HEK293 (cell line): ENCODE data around the gene TTC39C.

ENCODE experiments used
- CTCF ChIA-PET: fragments of 350-600 bp; formaldehyde crosslinking; extraction: SDS; loops from one replicate; lab custom pipeline; 2021; ENCODE audit warnings: antibody characterized with exemption; lab: Yijun Ruan, JAX
- POLR2A ChIA-PET: fragments of 300-600 bp; formaldehyde crosslinking; extraction: SDS; loops from one replicate; lab custom pipeline; 2020; ENCODE audit warnings: antibody characterized with exemption, inconsistent platforms; lab: Yijun Ruan, JAX
- H3K27ac ChIP-seq: fragments of 200-500 bp; sonication (Bioruptor generic); 2 replicates; pipeline ENCODE4 v1.5.1; 2014; ENCODE audit warnings: low read depth, low read length, control low read depth, inconsistent platforms; ENCODE audit errors: extremely low read depth
- H3K36me3 ChIP-seq, 2 experiments: fragments of 200-500 bp in 1 of 2; sonication (Bioruptor generic) in 1 of 2; 1 replicate in 1 of 2; 2 replicates in 1 of 2; pipeline ENCODE4 v1.5.1; 2014 to 2017; ENCODE audit warnings: inconsistent platforms in 2 of 2, low read length in 2 of 2; ENCODE audit not compliant: control insufficient read depth in 2 of 2, insufficient read depth in 1 of 2
- H3K4me1 ChIP-seq: fragments of 200-500 bp; sonication (Bioruptor generic); 2 replicates; pipeline ENCODE4 v1.5.1; 2014; ENCODE audit warnings: mild to moderate bottlenecking, low read length, inconsistent platforms; ENCODE audit not compliant: control insufficient read depth, insufficient read depth
- H3K4me3 ChIP-seq: 2 replicates; pipeline ENCODE4 v1.5.1; 2011; ENCODE audit warnings: low read depth, mild to moderate bottlenecking, control low read depth, low read length, moderate library complexity
- H3K9me3 ChIP-seq: fragments of 200-500 bp; sonication (Bioruptor generic); 2 replicates; pipeline ENCODE4 v1.5.1; 2014; ENCODE audit warnings: low read depth, low read length, inconsistent platforms; ENCODE audit not compliant: control insufficient read depth, insufficient read depth
- ATF2 ChIP-seq: fragments of 450-650 bp; formaldehyde crosslinking; IDR thresholded peaks from 2 replicates; pipeline ENCODE4 v1.5.1; 2016; ENCODE audit warnings: missing biosample characterization, missing genetic modification characterization, low read depth
- ELK4 ChIP-seq: IDR thresholded peaks from 2 replicates; pipeline ENCODE4 v1.6.1; 2011; ENCODE audit warnings: mild to moderate bottlenecking, low read depth, low read length, borderline replicate concordance
- HOXD13 ChIP-seq: sonication (generic); formaldehyde crosslinking; IDR thresholded peaks from 2 replicates; pipeline ENCODE4 v1.8.0; 2022; ENCODE audit warnings: missing genetic modification reagents, borderline replicate concordance
- MYNN ChIP-seq: fragments of 450-650 bp; formaldehyde crosslinking; IDR thresholded peaks from 2 replicates; pipeline ENCODE4 v1.5.1; 2016; ENCODE audit warnings: missing biosample characterization, missing genetic modification characterization, borderline replicate concordance
- PRDM2 ChIP-seq: fragments of 450-650 bp; formaldehyde crosslinking; IDR thresholded peaks from 2 replicates; pipeline ENCODE4 v1.5.1; 2016; ENCODE audit warnings: missing biosample characterization, missing genetic modification characterization, borderline replicate concordance
- PRDM6 ChIP-seq: fragments of 450-650 bp; formaldehyde crosslinking; IDR thresholded peaks from 2 replicates; pipeline ENCODE4 v1.5.1; 2017; ENCODE audit warnings: missing biosample characterization, missing genetic modification characterization
- RBAK ChIP-seq: fragments of 450-650 bp; formaldehyde crosslinking; IDR thresholded peaks from 2 replicates; pipeline ENCODE4 v1.5.1; 2016; ENCODE audit warnings: missing biosample characterization, missing genetic modification characterization
- SP7 ChIP-seq: fragments of 450-650 bp; formaldehyde crosslinking; IDR thresholded peaks from 2 replicates; pipeline ENCODE4 v1.5.1; 2016; ENCODE audit warnings: missing biosample characterization, missing genetic modification characterization
- ZBTB8A ChIP-seq: fragments of 450-650 bp; formaldehyde crosslinking; IDR thresholded peaks from 2 replicates; pipeline ENCODE4 v1.5.1; 2016; ENCODE audit warnings: missing biosample characterization, missing genetic modification characterization
- ZNF292 ChIP-seq: fragments of 450-650 bp; formaldehyde crosslinking; IDR thresholded peaks from 2 replicates; pipeline ENCODE4 v1.5.1; 2016; ENCODE audit warnings: low read depth, missing biosample characterization, missing genetic modification characterization, borderline replicate concordance
- ZNF362 ChIP-seq: fragments of 450-650 bp; formaldehyde crosslinking; IDR thresholded peaks from 2 replicates; pipeline ENCODE4 v1.5.1; 2016; ENCODE audit warnings: missing biosample characterization, missing genetic modification characterization
- ZNF488 ChIP-seq: fragments of 450-650 bp; formaldehyde crosslinking; IDR thresholded peaks from 2 replicates; pipeline ENCODE4 v1.5.1; 2016; ENCODE audit warnings: missing biosample characterization, missing genetic modification characterization
- ZNF549 ChIP-seq: fragments of 450-650 bp; IDR thresholded peaks from 2 replicates; pipeline ENCODE4 v1.5.1; 2018; ENCODE audit warnings: missing biosample characterization, missing genetic modification characterization, mild to moderate bottlenecking, inconsistent platforms, moderate library complexity
- ZNF596 ChIP-seq: fragments of 450-650 bp; IDR thresholded peaks from 2 replicates; pipeline ENCODE4 v1.5.0; 2018; ENCODE audit warnings: missing biosample characterization, mild to moderate bottlenecking, missing genetic modification characterization, moderate library complexity
- ZNF623 ChIP-seq: fragments of 450-650 bp; formaldehyde crosslinking; IDR thresholded peaks from 2 replicates; pipeline ENCODE4 v1.5.1; 2016; ENCODE audit warnings: missing biosample characterization, missing genetic modification characterization
- ZNF654 ChIP-seq: fragments of 450-650 bp; formaldehyde crosslinking; IDR thresholded peaks from 2 replicates; pipeline ENCODE4 v1.5.1; 2016; ENCODE audit warnings: low read depth, missing biosample characterization, missing genetic modification characterization
- ZNF830 ChIP-seq: fragments of 450-650 bp; IDR thresholded peaks from 2 replicates; pipeline ENCODE4 v1.5.0; 2018; ENCODE audit warnings: missing biosample characterization, missing genetic modification characterization, low read depth, mild to moderate bottlenecking, moderate library complexity
- ZNF843 ChIP-seq: fragments of 450-650 bp; formaldehyde crosslinking; IDR thresholded peaks from 2 replicates; pipeline ENCODE4 v1.5.1; 2016; ENCODE audit warnings: missing biosample characterization, missing genetic modification characterization

TTC39C gene

GRCh38 chr18:24071029-24071428, 56.5 kb downstream of the TTC39C start (continued):
- no peak for TF ChIP-seq HOXD13 (CRISPR knock-in tag)

- CTCF ChIA-PET, result interaction anchor here (0.6 kb wide), 1 partner anchor 18 kb away, joined by 9 read pairs; no protein-coding TSS in a partner anchor
- H3K4me3 ChIP-seq, result no peak overlapping the region
- POLR2A ChIA-PET, result no interaction called here
- TF ChIP-seq ZNF549 (no peak), PRDM6 (no peak), ZNF488 (no peak), HOXD13 (CRISPR knock-in tag) (no peak), ZNF654 (tag by site-specific recombination) (no peak), ZNF843 (tag by site-specific recombination) (no peak), RBAK (no peak), ATF2 (no peak), ZNF362 (no peak)
- H3K4me1 ChIP-seq, result peaks cover 13% of the 10 kb centered on the region
- no peak overlapping the region for H3K27ac ChIP-seq
- H3K36me3 ChIP-seq, result peaks cover 0 to 2% of the 10 kb centered on the region in 2 experiments; a peak in 2 of 3 replicates
- H3K9me3 ChIP-seq, result no peaks in the 10 kb centered on the region
Observed at GRCh38 chr18:24071779-24072178, 57.2 kb downstream of the TTC39C start.

- no peak overlapping the region for H3K4me3 ChIP-seq
- POLR2A ChIA-PET, result no interaction called here
- H3K9me3 ChIP-seq, result no peaks in the 10 kb centered on the region
- H3K4me1 ChIP-seq, result peaks cover 13% of the 10 kb centered on the region
- CTCF ChIA-PET, result interaction anchor here (0.6 kb wide), 2 partner anchors 39 to 60 kb away, joined by 3 read pairs; no protein-coding TSS in a partner anchor
- no peak overlapping the region for H3K27ac ChIP-seq
- H3K36me3 ChIP-seq, result no peaks in the 10 kb centered on the region; a peak in 1 of 3 replicates
- no peak for TF ChIP-seq PRDM2 (tag by site-specific recombination)
- TF ChIP-seq SP7 (tag by site-specific recombination), result no peak
- no peak for TF ChIP-seq ZNF830 (tag by site-specific recombination)
- no peak for TF ChIP-seq ZNF596 (tag by site-specific recombination)
- TF ChIP-seq ATF2, result no peak
- TF ChIP-seq ELK4, result no peak
- TF ChIP-seq ZNF623 (tag by site-specific recombination), result no peak
- TF ChIP-seq ZBTB8A (tag by site-specific recombination), result no peak
- TF ChIP-seq MYNN (tag by site-specific recombination), result no peak
- TF ChIP-seq ZNF292, result no peak
- no peak for TF ChIP-seq RBAK
Observed at GRCh38 chr18:24072743-24073142, 58.2 kb downstream of the TTC39C start.
